MG63 (cell line): ENCODE data around the gene ZNF334. TPM values are rescaled to one million over a fixed set of nuclear protein-coding genes. Genes with fewer than 3 reads are reported as not detected.

ENCODE experiments used
- DNase-seq: peaks from one replicate; pipeline ENCODE4 v3.0.0-alpha.2; 2020
- H3K27me3 ChIP-seq: fragments of 250-450 bp; sonication (Bioruptor Pico); 2 replicates; pipeline ENCODE4 v1.5.1; 2020; ENCODE audit warnings: mild to moderate bottlenecking, moderate library complexity
- H3K36me3 ChIP-seq: fragments of 250-450 bp; sonication (Bioruptor Pico); 2 replicates; pipeline ENCODE4 v1.5.1; 2020; ENCODE audit warnings: mild to moderate bottlenecking, moderate library complexity
- H3K4me3 ChIP-seq: fragments of 250-450 bp; sonication (Bioruptor Pico); 2 replicates; pipeline ENCODE4 v1.5.1; 2020; ENCODE audit warnings: mild to moderate bottlenecking, moderate library complexity
- H3K9me3 ChIP-seq: fragments of 250-450 bp; sonication (Bioruptor Pico); 2 replicates; pipeline ENCODE4 v1.5.1; 2020; ENCODE audit warnings: mild to moderate bottlenecking, moderate library complexity
- total RNA-seq: library from RNA; depleted of rRNA; stranded (reverse); fragments of >200 nt; shearing (Covaris generic); gene quantifications from 2 replicates; pipeline ENCODE4 v1.2.3, GENCODE V29; 2014; ENCODE audit warnings: low replicate concordance

ZNF334 gene
- total RNA-seq, 1 experiment from 2014 or later = 0.30 TPM

DNA sequence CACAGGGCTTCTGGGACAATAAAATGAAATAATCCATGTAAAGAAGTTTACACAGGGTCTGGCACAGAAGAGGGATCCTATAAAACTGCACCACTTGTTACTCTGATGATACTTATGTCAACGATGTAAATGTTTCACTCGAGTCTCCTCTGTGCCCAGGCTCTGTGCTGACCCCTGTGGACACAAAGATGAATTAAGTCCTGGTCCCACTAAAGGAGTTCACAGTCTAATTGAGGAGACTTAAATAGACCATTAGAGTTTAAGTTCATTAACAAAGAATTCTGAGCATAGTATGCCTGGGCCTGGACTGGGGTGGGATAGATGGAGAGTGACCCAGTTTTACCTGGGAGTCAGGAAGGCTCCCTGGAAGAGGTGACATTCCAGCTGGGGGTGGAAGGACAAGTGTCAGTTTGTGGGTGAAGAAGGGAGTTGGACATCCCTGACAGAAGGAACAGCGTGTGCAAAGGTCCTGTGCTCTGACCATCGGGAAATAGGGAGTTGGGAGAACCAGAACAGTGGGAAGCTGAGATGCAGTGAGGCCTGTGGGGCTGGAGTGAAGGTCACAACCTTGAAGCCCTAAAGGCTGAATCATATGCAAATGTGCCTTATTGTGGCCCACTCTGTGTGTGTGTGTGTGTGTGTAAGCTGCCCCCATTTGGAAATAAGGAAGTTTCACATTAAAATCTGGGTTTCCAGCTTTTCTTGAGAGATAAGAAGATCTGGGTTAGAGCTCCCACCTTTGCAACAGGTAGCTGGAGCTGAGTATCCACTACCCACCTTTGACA, 36.0 kb upstream of the ZNF334 start:
- Histone ChIP-seq H3K9me3 (no peaks in the 10 kb centered on the region), H3K27me3 (no peaks in the 10 kb centered on the region), H3K4me3 (no peak overlapping the region), H3K36me3 (no peaks in the 10 kb centered on the region)
- DNase-seq = no peak

DNA sequence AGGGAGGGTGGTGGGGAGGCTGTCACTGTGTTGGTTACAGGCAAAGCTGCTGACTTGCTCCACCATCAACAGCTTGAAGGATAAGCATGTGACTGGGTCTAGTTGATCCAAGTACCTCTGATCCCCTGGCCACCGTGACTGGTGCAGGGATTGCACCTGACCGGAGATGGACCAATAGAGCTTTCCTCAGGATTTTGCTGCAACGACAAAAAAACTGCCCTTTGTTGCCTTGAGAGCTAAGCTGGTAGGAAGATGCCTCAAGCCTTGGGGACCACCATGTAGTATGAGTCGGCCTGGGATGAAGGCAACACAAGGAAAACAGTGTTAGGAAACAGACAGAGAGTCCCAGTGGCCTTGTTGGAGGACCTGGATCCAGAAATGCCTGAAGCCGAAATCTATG, 35.3 kb upstream of the ZNF334 start:
- no peaks in the 10 kb centered on the region for H3K36me3 ChIP-seq
- no peak overlapping the region for H3K4me3 ChIP-seq
- DNase-seq = no peak
- H3K27me3 ChIP-seq = no peaks in the 10 kb centered on the region
- H3K9me3 ChIP-seq = no peaks in the 10 kb centered on the region

DNA sequence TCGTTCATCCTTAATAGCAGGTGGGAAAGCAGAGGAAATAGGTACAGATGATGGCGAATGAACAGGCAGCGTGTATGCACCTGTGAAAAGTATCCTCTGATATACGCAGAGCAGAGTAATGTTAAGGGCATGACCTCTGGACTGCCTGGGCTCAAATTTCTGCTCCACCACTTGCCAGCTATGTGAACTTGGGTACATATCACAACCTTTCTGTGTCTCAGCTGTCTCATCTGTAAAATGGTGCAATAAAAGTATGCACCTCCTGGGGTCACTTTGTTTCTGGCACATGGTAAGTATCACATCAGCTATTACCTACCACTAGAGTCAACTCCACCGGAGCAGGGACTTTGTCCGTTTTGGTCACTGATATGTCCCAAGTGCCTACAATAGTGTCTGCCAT, 34.6 kb upstream of the ZNF334 start:
- H3K4me3 ChIP-seq = no peak overlapping the region
- no peak for DNase-seq
- H3K27me3 ChIP-seq = no peaks in the 10 kb centered on the region
- no peaks in the 10 kb centered on the region for H3K36me3 ChIP-seq
- H3K9me3 ChIP-seq = no peaks in the 10 kb centered on the region

DNA sequence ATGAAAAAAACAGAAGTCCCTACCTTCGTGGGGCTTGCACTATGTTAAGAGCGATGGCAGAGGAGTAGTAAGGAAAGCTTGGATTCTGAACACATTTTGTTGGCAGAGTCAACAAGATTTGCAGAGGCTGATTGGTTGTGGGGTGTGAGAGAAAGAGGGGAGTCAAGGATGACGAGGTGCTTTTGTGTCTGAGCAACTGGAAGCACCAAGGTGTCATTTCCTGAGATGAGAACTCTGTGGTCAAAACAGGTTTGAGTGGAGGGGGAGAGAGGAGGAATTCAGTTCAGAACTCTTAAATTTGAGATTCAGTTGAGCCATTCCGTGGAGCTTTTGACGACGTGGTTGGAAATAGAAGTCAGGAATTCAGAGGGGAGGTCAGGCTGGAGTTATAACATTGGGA, 33.6 kb upstream of the ZNF334 start:
- Histone ChIP-seq H3K36me3 (no peaks in the 10 kb centered on the region), H3K4me3 (no peak overlapping the region), H3K27me3 (no peaks in the 10 kb centered on the region), H3K9me3 (no peaks in the 10 kb centered on the region)
- DNase-seq = no peak

DNA sequence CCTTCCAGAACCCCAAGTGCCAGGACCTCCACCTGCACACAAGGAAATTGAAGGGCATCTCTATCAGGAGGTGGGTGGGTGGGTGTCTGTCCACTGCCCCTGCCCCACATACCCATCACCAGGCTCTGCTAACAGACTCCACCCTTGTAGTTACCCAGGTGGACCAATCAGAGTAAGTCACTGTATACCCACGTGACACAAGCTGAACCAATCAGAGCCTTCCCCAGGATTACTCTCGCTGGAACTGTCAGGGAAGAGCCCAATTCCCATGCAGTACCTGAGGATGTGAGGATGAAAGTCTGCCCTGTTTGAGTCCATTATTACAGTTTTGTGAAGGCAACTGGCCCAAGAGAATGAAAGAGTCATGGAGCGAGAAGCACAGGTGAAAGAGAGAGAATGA, 32.9 kb upstream of the ZNF334 start:
- no peaks in the 10 kb centered on the region for H3K36me3 ChIP-seq
- H3K9me3 ChIP-seq = no peaks in the 10 kb centered on the region
- DNase-seq = no peak
- no peak overlapping the region for H3K4me3 ChIP-seq
- H3K27me3 ChIP-seq = no peaks in the 10 kb centered on the region

DNA sequence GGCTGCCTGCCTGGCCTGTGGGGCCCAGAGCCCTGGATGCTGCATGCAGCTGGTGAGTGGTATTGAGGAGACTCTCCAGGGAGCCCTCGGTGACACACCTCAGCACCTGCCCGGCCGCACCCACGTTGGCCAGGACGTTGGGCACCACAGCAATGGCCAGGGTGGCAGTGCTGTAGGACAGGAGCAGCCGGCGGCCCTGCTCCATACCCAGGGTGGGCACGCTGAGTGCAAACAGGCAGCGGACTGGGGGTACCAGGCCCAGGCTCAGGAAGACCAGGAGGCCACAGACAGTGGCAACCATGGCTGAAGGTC, 32.4 kb upstream of the ZNF334 start:
- no peak for DNase-seq
- H3K27me3 ChIP-seq = peaks cover 1% of the 10 kb centered on the region; the same call in 1 of the 2 replicates
- no peaks in the 10 kb centered on the region for H3K9me3 ChIP-seq
- no peaks in the 10 kb centered on the region for H3K36me3 ChIP-seq
- H3K4me3 ChIP-seq = no peak overlapping the region

DNA sequence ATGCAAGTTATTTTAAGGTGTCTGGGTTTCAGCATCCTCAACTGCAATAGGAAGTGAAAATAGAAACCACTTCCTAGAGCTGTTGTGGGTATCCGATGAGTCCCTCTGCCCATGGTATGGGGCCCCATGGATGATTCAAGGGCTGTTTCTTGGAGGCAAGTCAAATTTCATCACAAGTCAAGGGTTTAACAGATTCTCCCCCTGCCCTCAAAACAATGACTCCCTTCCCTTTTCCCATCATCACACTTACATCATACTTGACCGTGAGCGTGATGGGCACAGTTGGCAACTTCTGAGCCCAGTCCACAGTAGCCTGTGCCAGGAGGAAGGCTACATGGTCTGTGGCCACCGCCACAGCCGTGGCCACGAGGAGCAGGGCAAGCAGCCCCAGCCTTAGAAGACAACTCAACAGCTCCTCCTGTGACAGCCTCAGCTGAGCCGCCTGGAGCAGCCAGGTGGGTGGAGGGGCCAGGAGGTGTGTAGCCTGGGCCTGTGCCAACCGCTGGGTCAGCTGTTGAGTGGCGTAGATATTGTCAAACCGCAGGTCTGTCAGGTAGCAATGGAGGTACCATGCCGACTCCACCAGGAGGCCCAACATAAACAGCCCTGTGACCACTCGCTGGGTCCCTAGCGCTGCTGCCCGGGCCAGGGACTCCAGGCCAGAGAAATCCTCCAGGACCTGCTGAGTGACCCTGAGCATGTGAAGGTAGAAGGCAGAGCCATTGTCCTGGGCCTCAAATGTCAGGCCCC, 31.9 kb upstream of the ZNF334 start:
- DNase-seq = no peak
- Histone ChIP-seq H3K9me3 (no peaks in the 10 kb centered on the region), H3K4me3 (no peak overlapping the region), H3K27me3 (peaks cover 3% of the 10 kb centered on the region; the same call in 1 of the 2 replicates), H3K36me3 (no peaks in the 10 kb centered on the region)

DNA sequence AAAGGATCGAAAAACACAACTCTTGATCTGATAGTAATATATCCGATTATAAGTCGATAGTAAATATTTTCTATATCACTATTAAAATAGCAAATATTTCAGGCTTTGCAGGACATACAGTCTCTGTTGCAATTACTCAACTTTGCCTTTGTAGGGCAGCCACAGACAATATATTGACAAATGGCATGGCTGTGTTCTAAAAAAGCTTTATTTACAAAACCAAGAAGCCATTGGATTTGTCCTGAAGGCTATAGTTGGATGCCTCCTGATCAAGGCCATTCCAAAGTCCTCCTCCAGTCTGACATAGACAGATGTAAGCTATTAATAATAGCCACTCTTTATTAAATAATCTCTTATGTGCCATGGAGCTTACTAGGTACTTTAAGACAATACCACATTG, 31.2 kb upstream of the ZNF334 start:
- DNase-seq = no peak
- H3K36me3 ChIP-seq = no peaks in the 10 kb centered on the region
- H3K9me3 ChIP-seq = no peaks in the 10 kb centered on the region
- no peak overlapping the region for H3K4me3 ChIP-seq
- peaks cover 3% of the 10 kb centered on the region; the same call in 1 of the 2 replicates for H3K27me3 ChIP-seq

DNA sequence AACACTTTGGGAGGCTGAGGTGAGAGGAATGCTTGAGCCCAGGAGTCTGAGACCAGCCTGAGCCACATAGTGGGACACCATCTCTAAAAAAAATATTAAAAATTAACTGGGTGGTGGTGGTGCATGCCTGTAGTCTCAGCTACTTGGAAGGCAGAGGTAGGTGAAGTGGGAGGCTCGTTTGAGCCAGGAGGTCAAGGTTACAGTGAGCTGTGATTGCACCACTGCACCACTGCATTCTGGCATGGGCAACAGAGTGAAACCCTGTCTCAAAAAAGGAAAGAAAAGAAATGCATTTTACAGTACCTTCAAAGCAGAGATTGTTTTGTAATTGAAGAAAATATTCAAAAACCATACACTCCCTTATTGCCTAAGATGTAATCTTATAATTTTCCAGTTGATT, 30.6 kb upstream of the ZNF334 start:
- Histone ChIP-seq H3K36me3 (no peaks in the 10 kb centered on the region), H3K9me3 (no peaks in the 10 kb centered on the region), H3K4me3 (no peak overlapping the region)

DNA sequence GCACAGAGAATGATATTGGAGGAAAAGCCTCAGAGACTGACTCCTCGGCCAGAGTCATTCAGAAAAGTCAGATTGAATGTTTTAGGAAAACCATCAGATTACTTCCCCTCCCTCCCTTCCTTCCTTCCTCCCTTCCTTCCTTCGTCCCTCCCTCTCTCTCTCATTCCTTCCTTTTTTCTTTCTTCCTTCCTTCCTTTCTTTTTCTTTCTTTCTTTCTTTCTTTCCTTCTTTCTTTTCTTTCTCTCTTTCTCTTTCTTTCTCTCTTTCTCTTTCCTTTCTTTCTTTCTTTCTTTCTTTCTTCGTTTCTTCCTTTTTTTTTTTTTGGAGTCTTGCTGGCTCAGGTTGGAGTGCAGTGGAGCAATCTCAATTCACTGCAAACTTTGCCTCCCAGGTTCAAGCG, 29.7 kb upstream of the ZNF334 start:
- no peaks in the 10 kb centered on the region for H3K9me3 ChIP-seq
- peaks cover 3% of the 10 kb centered on the region; the same call in 1 of the 2 replicates for H3K27me3 ChIP-seq
- H3K4me3 ChIP-seq = no peak overlapping the region
- no peak for DNase-seq
- no peaks in the 10 kb centered on the region for H3K36me3 ChIP-seq

More for the DNA sequence above, 30.6 kb upstream of the ZNF334 start:
- no peak for DNase-seq
- H3K27me3 ChIP-seq = peaks cover 3% of the 10 kb centered on the region; the same call in 1 of the 2 replicates

DNA sequence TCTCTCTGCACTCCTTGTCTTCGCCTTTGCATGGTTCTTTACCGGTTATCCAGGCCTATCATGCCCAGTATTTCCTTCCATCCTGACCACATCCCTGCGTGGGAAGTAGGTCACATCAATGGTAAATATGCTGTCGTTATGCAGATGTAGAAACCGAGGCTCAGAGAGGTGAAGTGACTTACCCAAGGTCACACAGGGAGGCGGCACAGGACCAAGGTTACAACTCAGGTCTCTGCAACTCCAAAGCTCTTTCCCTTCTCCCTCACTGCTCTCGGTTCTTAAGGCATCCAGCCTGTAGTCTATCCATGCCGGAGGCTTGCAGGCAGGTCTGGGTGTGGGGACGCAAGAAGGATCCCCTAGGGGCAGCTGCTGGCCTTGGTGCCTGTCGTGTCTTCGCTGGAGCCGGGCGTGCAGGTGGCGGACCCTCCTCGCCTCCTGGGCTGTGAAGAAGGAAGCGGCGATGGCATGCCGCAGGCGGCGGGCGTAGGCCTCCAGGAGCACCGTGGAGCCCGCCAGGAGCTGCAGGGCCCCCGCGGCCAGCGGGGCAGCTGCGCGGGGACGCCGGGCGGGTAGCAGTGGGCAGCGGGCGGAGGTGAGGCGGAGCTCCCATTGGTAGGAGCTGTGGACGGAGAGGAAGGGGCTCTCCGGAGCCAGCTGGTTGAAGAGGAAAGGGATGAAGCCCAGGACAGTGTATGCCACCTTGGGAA, 28.0 kb upstream of the ZNF334 start:
- DNase-seq = no peak
- no peaks in the 10 kb centered on the region for H3K36me3 ChIP-seq
- peaks cover 3% of the 10 kb centered on the region; the same call in 1 of the 2 replicates for H3K27me3 ChIP-seq
- no peak overlapping the region for H3K4me3 ChIP-seq
- no peaks in the 10 kb centered on the region for H3K9me3 ChIP-seq

DNA sequence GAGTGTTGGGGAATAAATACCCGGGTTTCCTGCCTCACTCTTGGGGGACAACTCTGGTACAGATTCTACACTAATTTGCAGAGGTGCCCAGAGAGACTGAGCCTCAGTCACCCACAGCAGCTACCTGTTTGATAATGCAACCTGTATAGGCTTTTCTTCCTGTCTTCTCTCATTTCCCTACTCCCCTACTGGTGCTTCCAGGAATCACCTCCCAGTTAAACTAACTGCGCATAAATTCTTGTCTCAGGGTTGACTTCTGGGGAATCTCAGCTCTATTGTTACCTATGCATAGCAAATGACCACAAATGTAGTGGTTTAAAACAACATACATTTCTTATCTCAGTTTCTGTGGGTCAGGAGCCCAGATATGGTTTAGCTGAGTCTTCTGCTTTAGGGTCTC, 25.8 kb upstream of the ZNF334 start:
- Histone ChIP-seq H3K9me3 (no peaks in the 10 kb centered on the region), H3K27me3 (peaks cover 3% of the 10 kb centered on the region; the same call in 1 of the 2 replicates), H3K36me3 (no peaks in the 10 kb centered on the region), H3K4me3 (no peak overlapping the region)
- DNase-seq = no peak

DNA sequence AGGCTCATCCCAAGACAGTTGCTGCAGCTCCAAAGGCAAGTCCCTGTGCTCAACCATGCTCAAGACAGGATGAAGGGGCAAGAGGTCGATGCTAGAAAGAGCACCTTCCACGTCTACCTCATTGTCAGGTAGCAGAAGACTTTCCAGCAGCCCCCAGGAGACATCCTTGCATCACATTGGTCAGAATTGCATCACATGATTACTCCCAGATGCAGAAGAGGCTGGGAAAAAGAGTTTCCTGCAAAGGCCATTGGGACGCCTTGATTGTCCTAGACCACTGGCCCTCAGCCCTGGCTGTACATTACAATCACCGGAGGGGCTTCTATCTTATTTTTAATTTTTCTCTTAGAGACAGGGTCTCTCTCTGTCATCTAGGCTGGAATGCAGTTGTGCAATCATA, 17.3 kb upstream of the ZNF334 start:
- Histone ChIP-seq H3K27me3 (no peaks in the 10 kb centered on the region), H3K36me3 (no peaks in the 10 kb centered on the region), H3K4me3 (no peak overlapping the region), H3K9me3 (no peaks in the 10 kb centered on the region)
- no peak for DNase-seq

DNA sequence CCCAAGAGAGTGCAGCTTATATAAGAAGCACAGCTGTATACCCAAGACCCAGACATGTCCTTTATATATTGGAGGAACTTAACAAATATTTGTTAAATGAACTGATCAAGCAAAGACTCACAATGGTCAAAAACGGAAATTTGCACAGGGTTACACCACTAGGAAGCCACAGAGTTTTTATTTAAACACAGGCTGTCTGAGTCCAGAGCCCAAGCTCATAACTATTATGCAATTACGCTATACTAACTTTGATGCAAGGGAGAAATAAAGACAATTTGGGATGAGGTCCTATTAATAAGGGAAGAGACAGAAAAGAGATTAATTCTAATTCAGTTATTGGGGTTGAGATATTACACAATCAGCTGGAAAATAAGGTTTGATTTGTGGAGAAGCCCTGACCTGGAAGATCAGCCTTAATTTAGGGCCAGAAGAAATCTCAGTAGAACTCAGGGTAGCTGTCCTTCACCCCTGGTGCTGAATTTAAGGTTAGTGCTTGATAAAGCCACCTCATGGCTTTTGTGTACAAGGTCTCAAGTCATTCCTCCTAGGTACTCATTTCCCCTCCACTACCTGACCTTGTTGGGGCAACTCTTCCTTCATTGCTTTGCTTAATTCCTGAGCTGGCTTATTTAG, 10.5 kb upstream of the ZNF334 start:
- no peaks in the 10 kb centered on the region for H3K9me3 ChIP-seq
- H3K36me3 ChIP-seq = no peaks in the 10 kb centered on the region
- H3K27me3 ChIP-seq = no peaks in the 10 kb centered on the region
- H3K4me3 ChIP-seq = no peak overlapping the region
- no peak for DNase-seq

DNA sequence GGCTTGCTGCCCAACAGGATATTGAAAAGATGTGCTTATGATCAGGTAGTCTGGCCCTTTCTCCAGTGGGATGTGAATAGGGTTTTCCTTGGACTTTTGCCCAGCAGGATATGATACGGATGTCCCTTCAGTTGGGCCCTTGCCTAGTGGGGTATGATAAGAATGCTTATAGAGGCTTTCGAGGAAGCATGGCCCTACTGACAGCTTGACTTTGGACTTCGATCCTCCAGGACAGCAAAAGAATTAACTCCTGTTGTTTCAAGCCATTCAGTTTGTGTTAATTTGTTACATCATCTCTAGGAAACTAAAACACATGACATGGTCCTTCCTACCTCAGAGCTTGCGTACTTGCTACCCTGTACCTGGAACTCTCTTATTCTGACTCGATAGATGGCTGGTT, 9.7 kb upstream of the ZNF334 start:
- H3K9me3 ChIP-seq = no peaks in the 10 kb centered on the region
- H3K36me3 ChIP-seq = no peaks in the 10 kb centered on the region
- DNase-seq = no peak
- no peaks in the 10 kb centered on the region for H3K27me3 ChIP-seq
- no peak overlapping the region for H3K4me3 ChIP-seq

DNA sequence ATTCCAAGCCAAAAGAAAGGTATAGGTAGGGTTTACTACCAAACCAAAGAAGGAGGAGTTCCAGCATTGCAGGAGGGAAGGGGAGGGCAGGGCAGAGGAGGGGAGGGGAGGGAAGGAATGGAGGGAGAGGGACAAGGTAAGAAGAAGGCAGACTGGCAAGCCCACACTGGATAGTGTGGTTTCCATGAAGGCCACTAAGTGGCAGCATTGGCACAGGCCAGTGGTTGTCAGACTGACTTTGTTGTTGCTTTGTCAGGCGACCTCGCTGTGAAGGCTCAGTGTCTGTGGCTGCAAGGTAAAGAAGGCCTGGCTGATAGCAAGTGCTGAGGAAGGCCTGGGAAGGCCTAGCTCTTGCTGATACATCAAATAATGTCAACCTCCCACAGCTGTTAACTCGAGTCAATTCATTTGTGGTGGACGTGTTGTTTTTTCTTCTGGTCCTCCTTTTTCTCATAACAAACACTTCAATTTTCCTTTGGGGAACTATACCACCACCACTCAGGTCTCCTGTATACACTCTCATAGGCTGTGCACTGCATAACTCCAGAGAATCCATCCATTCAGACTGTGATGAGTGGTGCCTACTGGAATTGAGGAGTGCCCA, 7.7 kb upstream of the ZNF334 start:
- no peaks in the 10 kb centered on the region for H3K36me3 ChIP-seq
- H3K9me3 ChIP-seq = no peaks in the 10 kb centered on the region
- no peaks in the 10 kb centered on the region; the same call in none of the 2 replicates for H3K27me3 ChIP-seq
- DNase-seq = peak; percentile 27
- no peak overlapping the region for H3K4me3 ChIP-seq

DNA sequence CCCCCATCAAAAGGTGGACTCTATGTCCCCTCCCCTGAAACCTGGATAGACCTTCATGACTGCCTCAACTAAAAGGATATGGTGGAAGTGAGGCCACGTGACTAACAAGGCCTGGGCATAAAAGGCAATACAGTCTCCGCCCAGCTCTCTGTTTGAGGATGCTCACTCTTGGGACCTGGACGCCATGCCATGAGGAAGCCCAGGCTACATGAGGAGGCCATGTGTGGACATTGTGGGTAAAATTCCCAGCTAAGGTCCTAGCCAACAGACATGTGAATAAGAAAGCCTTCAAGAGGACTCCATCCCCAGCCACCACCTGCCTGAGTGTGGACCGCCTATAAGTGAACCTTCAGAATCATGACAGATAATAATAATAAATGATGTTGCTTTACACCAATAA, 7.2 kb upstream of the ZNF334 start:
- H3K36me3 ChIP-seq = no peaks in the 10 kb centered on the region
- no peak for DNase-seq
- no peak overlapping the region for H3K4me3 ChIP-seq
- no peaks in the 10 kb centered on the region for H3K9me3 ChIP-seq
- peaks cover 4% of the 10 kb centered on the region for H3K27me3 ChIP-seq
